SW480 (cell line): ENCODE measurements around the gene ANKRD29.
"Not testable (repeated sequence)": the region's sequence is repeated elsewhere in the genome, so short reads cannot be mapped to it uniquely, and the experiment has no call there.

Experiments
- DNase-seq: peaks from one replicate; pipeline ENCODE4 v3.0.0-alpha.2; 2016; ENCODE audit warnings: low spot score

The ANKRD29 gene

DNA sequence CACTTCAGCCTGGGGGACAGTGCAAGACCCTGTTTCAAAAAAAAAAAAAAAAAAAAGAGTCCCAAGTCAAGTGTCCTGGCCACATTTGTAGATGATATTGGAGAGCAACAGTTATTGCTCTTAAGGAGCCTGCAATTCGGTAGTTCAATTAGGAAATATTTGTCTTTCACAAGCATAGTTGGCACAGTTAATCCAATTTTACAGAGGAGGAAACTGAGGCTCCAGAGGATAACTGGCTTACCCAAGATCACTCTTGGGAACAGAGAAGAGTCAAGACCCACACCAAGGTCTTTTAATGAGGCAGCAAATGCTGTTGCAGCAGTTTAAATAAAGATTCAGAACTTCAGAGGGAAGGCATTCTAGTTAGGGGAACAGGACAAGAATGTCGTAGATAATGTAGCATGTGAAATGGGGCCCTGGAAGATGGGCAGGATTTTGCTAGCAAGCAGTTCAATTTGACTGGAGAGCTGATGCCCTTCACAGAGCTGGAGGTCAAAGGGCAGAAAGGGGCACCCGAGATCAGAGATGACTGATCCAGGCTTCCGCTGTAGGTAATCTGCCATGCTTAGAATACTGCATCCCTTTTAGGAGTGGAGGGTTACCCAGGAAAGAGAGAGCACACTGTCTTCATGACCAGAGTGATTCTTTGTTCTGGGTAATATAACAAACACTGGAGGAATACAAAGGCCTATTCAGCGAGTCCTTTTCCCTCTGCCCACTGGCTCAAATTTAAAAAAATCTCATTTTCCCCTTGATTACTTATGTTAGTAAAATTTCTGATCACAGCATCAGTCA lies 79.4 kb downstream of the ANKRD29 start:
- DNase-seq: no peak

DNA sequence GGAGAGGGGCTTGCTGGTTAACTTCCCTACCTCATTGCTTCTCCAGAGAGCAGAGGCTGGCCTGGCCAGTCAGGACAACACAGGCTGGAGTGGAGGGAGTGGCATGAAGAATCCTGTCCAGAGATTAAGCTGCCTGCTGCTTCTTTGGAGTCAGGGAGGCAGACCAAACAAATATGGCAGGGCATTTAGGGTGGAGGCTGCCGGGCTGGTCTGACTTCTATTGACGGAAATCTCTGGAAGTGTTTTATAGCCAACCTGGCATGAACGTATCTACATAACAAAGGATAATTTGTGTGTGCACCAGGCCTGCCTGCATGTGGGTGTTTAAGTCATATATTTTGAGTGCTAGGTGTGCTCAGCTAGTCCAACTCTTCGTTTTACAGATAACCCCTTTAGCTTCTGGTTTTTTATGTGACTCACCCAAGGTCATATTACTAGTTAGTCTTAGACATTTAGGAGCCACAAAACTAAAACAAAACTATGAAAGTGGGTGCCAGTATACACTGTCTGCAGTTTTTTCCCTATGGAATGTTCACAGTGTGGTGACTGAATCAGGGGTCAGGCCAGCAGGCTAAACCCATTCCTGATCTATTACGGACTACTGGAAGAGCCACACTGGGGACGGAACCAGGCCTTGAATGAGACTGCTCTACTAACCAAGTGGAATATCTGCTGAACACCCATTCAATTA lies 81.9 kb downstream of the ANKRD29 start:
- DNase-seq: no peak

DNA sequence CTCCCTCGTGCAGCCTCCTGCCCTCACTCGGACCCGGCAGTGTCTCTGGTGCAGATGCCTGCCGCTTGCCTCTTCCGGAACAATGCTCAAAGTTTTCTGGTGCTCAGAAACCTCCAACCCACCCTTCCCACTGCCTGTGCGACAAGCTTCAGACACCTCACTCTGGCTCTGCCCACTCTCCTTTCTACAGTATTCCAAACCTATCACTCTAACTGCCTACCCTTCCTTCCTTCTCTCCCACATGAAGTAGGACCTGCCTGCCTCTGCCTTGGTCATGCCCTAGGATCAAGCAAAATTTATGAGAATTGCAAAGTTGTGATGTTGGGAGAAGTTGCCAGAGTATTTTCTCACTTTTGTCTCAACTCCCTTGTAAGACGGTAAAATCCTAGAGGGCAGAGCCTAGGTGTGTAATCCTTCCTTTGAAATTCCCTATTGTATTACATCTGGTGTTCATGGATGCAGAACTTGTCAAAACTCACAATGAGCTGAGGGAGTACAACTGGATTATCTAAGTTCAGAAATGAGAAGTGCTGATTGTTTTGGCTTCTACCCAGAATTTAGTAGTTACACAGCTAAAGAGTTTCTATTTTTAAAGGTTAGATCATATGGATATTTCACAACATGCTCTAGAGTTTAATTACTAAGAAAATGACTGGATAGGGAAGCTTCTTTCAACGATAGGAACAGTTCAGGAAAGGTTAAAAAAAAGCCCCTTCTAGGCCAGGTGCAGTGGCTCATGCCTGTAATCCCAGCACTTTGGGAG lies 83.6 kb downstream of the ANKRD29 start:
- DNase-seq: no peak

DNA sequence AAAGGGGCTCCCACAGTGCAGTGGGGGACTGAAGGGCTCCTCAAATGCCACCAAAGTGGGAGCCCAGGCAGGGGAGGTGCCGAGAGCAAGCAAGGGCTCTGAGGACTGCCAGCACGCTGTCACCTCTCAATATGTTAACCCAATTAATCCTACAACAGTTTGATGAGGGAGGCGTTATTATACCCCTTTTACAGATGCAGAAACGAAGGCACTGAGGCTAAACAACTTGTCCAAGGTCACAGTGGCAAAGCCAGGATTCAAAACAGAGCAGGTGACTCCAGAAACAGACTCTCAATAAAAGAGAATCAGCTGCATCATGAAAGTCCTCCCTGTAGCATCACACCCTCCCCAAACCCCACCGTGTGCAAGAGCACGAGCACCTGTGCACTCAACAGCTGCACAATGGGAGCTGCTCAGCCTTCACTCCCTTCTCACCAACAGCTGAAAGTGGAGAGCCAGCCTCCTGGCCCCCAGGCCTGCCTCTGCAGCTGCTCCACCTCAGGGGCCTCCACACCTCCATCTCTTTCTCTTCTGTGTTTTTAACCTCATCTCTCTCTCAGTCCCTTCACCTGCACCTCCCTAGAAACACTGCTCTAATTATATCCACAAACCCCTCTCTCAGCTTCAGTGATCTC lies 84.5 kb downstream of the ANKRD29 start:
- no peak for DNase-seq

DNA sequence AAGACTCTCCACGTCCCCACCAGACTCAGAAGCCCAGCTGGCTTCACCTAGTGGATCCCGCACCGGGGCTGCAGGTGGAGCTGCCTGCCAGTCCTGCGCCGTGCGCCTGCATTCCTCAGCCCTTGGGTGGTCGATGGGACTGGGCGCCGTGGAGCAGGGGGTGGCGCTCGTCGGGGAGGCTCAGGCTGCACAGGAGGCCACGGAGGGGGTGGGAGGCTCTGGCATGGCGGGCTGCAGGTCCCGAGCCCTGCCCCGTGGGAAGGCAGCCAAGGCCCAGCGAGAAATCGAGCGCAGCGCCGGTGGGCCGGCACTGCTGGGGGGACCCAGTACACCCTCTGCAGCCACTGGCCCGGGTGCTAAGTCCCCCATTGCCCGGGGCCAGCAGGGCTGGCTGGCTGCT lies 85.2 kb downstream of the ANKRD29 start:
- DNase-seq: not testable (repeated sequence)

DNA sequence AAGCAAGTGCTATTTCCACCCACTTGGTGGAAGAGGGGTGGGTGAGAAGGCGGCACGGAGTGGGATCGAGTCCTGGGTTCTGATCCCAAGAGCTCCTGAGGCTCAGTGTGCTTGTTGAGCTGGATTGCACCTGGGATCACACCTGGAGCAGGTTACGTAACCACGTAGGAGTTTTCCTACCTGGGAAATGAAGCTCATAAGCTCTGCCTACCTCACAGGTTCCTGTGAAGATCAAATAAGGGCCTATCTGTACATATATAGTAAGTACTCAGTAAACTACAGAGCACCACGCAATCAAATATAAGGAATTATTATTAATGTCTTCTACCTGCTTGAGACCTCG lies 87.4 kb downstream of the ANKRD29 start:
- no peak for DNase-seq

DNA sequence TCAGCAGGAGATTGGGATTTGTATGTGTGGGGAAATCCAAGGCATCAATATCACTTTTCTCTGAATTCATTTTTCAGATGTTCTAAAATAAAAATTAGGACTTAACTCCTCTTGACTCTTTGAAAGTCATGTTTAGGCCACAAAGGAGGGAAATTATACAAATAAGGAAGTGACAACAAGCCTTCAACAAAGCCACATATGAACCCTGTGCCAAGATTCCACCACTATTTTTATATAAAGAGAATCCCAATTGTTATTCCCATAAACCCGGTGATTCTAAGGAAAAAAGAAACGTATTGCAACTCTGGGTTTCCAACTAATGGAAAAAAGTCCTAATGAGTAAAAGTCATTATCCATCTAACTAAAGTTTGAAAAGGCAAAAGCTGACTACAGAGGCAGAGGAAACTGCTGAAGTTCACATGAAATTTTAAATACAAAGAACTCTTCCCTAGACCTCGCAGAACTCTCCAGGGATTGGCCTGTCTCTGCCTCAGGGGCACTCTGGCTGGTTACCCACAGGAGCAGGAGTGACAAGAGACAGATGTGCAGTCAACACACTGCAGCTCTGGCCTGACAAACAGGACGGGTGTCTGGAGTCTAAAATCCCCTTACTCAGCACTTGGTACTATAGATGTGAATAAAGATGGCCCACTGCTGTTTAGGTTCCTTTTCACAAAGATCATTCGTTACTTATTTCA lies 88.0 kb downstream of the ANKRD29 start:
- DNase-seq: no peak

DNA sequence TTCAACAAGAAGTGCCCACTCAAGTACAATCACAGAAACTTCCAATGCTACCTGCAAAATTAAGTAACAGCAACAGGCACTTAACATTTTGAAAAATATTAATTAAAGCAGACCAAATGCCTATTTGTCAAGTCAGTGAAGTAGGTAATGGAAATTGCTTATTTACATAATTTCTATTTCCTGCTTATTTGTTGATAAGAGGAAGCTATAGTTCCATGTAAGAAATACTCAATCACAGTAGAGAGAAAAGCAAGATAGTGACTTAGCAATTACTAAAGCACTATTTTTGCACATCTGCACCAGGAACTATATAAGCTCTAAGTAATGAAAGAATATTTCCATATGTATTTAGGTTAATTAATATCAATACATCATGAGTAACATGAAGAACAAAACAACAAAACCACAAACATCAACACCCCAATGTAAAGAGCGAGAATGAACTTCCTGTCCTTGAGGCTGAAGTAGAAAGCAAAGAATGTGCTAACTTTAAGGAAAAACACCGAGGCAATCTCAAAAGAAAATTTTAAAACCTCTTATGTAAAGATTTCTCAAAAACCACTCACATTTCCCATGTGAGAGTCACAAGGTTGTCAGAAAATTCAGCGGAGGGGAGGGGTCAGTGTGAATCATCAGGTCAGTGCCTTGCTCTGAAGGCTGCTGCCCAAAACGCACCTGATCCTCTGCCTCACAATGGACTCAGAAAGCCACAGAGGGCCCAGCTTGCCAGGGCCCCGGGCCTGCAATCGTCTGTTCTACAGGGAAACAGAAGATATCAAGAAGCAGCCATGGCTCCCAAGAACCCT lies 88.9 kb downstream of the ANKRD29 start:
- peak; percentile 24 for DNase-seq

DNA sequence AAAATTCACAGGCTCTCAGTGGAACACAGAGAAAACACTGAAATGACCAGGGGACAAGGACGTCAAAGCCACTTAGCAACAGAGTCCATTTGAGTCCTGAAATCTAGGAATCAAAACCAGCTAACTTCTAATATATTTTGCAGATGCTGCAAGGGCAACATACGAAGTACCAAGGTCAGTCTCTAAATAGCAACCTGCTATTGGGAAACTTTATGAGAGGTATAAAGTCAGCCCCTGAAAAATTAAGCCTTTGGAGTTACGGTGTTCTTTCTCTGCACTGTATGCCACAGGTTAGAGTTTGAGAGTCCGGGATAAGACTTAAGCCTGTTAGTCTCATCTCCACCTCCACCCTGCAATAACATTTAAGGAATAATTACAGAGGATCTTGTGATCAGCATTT lies 89.7 kb downstream of the ANKRD29 start:
- DNase-seq: no peak

DNA sequence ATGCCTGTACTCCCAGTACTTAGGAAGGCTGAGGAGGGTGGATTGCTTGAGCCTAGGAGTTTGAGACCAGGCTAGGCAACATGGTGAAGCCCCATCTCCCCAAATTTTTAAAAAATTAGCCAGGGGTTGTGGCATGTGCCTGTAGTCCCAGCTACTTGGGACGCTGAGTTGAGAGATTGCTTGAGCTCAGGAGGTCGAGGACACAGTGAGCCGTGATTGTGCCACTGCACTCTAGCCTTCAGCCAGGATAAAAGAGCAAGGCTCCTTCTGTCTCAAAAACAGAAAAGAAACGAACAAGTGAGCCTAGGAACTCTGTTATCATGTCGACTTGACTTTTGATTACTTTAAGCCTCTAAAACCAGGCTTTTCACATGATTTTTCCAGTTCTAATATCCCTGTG lies 90.1 kb downstream of the ANKRD29 start:
- DNase-seq: no peak

DNA sequence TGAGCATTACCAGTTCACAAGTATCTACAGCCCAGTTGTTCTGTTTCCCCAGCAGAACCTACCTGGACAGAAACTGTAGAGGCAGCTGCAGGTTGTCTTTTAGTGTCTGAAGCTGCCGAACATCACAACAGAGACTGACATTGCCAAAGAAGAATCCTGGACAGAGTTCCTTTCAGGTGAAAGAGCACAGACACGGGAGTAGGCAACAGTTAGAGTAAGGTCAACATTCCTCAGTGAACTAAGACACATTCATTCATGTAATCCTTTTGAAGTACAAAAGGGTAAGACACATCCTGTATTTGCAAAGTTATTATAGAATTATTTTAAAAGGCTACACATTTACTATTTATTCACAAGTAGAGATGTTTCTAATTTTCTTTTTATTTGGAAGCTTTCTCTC lies 90.7 kb downstream of the ANKRD29 start:
- DNase-seq: no peak

DNA sequence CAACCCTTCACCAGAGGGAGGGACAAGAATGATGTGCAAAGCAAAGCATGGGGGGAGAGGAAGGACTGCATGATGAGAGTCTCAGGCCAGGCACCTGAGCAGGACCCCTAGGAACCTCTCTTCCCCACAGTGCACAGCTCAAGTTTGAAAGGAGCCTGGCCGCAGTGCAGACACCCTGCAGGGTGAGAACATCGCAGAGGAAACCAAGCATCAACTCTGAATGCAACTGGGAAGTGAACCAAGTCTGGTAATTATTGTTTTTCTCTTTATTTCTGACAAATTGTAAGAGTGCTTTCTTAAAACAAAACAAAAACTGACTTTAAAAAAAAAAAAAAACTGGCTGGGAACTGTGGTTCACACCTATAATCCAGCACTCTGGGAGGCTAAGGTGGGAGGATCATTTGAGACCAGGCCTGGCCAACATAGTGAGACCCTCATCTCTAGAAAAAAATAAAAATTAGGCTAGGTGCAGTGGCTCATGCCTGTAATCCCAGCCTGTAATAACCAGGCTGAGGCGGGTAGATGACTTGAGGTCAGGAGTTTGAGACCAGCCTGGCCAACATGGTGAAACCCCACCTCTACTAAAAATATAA lies 91.7 kb downstream of the ANKRD29 start:
- DNase-seq: no peak

DNA sequence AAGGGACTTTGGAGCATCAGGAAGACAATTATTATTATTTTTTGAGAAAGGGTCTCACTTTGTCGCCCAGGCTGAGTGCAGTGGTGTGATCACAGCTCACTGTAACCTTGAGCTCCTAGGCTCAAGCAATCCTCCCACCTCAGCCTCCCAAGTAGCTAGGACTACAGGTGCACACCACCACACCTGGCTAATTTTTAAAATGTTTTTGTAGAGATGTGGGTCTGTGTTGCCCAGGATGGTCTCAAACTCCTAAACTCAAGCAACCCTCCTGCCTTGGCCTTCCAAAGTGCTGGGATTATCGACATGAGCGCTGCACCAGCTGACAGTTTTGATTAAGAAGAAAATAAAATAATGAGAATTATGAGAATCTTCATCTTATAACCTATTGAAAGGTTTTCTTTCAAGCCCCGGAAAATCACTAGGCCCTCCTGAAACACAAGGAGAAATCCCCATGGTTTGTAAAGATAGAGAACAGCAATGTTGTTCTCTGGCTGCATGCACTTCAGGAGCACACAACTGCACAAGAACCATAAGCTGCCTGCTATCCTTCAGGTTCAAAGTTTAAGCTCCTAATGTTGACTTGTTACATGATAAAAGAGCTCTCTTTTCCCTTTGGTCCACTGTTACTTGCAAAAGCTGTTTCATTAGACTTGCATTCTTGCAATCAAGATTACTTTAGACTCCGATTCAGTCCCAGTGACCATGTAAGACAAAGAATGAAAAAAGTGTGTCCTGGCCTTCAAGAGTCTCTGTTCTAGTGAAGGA lies 93.2 kb downstream of the ANKRD29 start:
- DNase-seq: no peak

DNA sequence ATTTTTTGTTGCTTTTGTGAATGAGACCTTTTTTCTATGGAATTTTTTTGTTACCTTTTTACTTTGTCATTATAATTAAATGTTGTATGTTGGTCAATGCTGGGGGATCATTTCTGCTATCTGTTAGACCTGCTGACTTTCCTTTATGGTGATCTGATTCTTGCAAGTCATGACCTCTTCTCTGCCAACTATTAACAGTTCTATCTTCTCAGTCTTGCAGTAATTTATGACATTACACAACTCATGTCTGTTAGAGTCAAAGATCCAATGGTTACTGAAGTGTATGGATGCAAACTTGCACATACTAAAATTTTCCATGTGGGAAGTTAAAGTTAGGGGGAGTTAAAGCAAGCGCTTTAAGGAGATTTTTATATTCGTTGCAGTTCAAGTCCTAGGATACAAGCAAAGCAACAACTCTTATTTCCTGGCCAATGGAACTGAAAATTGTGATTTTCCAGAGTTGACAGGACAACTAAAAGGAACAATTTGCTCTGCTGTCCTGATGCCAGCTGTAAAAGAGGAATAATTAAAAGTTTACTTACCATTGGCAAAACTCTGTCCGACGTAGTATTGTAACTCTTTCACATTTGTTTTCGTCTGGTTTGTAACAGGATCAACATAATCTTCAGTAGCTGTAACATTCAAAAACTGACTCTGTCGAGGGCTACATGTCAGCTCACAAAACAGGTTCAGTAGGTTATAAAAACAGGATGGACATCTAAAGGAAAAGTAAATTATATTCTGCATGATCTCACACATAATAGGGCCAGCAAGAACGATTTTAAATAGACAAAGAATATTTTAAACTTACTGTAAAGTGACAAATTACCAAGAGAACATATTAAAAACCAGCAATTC lies 94.2 kb downstream of the ANKRD29 start:
- no peak for DNase-seq

DNA sequence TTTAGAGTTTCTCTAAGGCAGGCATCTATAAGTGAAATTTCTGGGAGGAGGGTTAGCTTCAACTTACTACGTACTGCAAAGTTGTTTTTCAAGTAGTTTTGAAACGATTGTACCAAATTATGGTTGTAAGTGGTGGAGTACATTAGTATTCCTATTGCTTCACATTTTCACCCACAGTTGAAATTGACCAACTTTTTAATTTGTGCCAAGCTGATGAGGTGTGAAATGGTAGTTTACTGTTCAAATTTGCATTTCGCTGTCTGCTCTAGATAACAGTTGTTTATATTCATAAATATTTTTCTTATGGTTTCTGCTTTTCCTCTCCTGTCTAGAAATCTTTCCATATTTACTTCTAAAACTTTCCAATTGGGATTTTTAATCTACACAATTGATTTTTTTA lies 95.0 kb downstream of the ANKRD29 start:
- DNase-seq: no peak

DNA sequence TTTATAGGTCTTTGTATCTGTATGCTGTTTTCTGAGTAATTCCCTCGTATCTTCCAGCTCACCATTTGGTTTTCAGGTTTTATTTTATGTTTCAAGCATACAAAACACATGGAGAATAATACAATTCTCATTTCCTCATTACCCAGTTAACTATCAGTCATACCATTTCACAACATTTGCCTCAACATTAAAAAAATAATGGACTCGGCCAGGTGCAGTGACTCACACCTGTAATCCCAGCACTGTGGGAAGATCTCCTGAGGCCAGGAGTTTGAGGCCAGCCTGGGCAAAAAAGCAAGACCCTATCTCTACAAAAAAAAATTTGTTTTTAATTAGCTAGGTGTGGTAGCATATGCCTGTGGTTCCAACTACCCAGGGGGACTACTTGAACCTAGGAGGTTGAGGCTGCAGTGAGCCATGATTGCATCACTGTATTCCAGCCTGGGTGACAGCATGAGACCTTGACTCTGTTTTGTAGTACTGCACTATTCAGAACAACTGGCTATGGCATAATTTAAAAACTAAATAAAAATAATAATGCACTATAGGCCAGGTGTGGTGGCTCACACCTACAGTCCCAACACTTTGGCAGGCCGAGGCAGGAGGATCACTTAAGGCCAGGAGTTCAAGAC lies 96.7 kb downstream of the ANKRD29 start:
- no peak for DNase-seq

DNA sequence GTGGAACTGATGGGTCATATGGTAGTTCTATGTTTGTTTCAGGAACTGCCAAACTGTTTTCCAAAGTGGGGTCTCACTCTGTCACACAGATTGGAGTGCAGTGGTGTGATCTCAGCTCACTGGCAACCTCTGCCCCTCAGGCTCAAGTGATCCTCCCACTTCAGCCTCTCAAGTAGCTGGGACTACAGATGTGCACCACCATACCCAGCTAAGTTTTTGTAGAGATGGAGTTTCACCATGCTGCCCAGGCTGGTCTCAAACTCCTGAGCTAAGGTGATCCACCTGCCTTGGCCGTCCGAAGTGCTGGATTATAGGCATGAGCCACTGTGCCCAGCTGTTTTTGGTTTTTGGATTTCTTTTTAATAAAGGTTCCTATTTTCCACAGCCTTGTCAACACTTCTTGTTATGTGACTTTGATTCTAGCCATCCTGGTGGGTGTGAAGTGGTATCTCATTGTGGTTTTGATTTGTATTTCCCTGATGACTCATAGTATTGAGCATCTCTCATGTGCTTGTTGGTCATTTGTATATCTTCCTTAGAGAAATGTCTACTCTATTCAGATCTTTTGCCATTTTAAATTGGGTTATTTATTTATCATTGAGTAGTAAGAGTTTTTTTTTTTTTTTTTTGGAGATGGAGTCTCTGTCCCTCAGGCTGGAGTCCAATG lies 99.2 kb downstream of the ANKRD29 start:
- DNase-seq: peak; percentile 60

DNA sequence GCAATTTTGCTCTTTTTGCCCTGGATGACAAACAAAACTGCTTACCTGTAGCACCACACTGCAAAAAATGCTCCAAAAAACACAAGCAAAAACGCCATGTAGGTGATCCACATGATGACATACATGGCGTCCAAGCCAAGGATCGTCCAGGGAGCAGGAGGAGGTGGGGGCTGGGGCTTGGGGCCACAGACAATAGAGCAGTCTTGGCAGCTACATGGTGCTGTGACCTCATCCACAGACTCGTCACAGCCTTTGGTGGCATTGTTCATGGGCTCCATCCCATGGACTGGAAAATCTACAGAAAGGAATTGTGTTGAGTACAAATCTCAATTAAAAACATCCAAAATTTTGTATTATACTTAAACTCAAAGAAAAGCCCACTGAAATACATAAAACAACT lies 102.5 kb downstream of the ANKRD29 start:
- DNase-seq: no peak
